ENCODE measurements around the gene TCF19. TPM values are rescaled to one million over a fixed set of nuclear protein-coding genes. Genes with fewer than 3 reads are reported as not detected.

TCF19 gene

DNA sequence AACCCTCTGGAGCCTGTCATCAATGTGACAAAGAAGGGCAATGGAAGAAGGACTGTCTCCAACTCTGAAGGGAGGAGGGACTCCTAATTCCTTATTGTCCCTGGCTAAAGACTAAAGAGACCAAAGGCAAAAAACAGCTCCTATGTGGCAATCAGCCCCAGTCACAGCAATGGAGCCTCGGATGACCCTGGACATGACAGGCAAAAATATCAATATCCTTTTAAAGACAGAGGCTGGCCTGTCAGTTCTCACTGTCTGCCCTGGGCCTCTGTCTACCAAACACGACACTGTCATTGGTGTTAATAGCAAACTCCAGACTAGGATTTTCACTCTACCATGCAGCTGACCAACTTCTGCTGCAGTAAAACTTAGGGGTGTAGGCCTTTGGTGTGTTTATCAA lies 50.1 kb downstream of the TCF19 start:
- no peak overlapping the region for H3K9ac ChIP-seq (ENCODE audit: low read length)
- no peak overlapping the region for H3K23ac ChIP-seq (ENCODE audit: low read length)
- H3K56ac ChIP-seq (ENCODE audit: low read length), result no peak overlapping the region
- H3K4me3 ChIP-seq (ENCODE audit: low read length), result no peak overlapping the region
- no CpG with 5 or more reads among the region's 2 CpGs for WGBS (ENCODE audit: extremely low coverage, insufficient coverage, low lambda C conversion rate)
- H3K27me3 ChIP-seq (ENCODE audit: insufficient read depth, low read length, poor library complexity), result no peaks in the 10 kb centered on the region
- H3K36me3 ChIP-seq (ENCODE audit: control insufficient read depth, insufficient read depth, low read length), result no peaks in the 10 kb centered on the region
- H3K4ac ChIP-seq (ENCODE audit: low read depth, low read length), result no peak overlapping the region
- H2BK15ac ChIP-seq (replicated peaks; ENCODE audit: low read depth), result no peak overlapping the region
- no peaks in the 10 kb centered on the region for H3K4me1 ChIP-seq (ENCODE audit: control insufficient read depth, low read depth, low read length)
- no peaks in the 10 kb centered on the region for H3K79me2 ChIP-seq (ENCODE audit: control insufficient read depth, insufficient read depth, low read length)
- no peak overlapping the region for H2BK120ac ChIP-seq (ENCODE audit: low read depth, low read length)
- H2AK5ac ChIP-seq (ENCODE audit: low read length), result no peak overlapping the region
- H2BK5ac ChIP-seq (ENCODE audit: low read length), result no peak overlapping the region
- no peak overlapping the region for H4K5ac ChIP-seq (ENCODE audit: low read length)
- DNase-seq, result no peak
- no peaks in the 10 kb centered on the region for H3K79me1 ChIP-seq (ENCODE audit: low read length)
- H3K27ac ChIP-seq (ENCODE audit: low read depth, low read length), result no peak overlapping the region
- no peak overlapping the region for H3K4me2 ChIP-seq (ENCODE audit: low read length)
- H3K18ac ChIP-seq (ENCODE audit: low read length), result no peak overlapping the region
- H4K8ac ChIP-seq (ENCODE audit: low read depth, low read length), result no peak overlapping the region

DNA sequence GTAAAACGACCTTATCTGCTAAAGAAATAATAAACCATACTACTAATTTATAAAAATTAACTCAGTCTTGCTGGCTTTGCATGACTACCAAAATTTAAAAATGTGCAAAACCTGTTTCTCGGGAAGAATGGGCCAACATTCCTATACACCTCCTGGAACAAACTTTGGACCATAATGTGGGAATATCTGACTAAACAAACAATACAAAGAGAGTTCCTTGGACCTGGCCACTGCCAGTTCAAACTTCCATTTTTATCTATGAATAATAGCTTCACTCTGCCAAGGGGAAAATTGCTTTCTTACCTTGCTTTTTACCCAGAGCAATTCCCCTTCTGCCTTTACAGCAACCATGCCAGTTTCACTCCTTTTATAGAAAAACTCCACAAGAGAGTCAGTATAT lies 50.7 kb downstream of the TCF19 start:
- Histone ChIP-seq H2BK15ac (replicated peaks; ENCODE audit: low read depth) (no peak overlapping the region), H3K79me2 (ENCODE audit: control insufficient read depth, insufficient read depth, low read length) (no peaks in the 10 kb centered on the region), H3K4ac (ENCODE audit: low read depth, low read length) (no peak overlapping the region), H2BK5ac (ENCODE audit: low read length) (no peak overlapping the region), H3K4me3 (ENCODE audit: low read length) (no peak overlapping the region), H3K18ac (ENCODE audit: low read length) (no peak overlapping the region), H2AK5ac (ENCODE audit: low read length) (no peak overlapping the region), H3K9ac (ENCODE audit: low read length) (no peak overlapping the region), H4K5ac (ENCODE audit: low read length) (no peak overlapping the region), H3K36me3 (ENCODE audit: control insufficient read depth, insufficient read depth, low read length) (no peaks in the 10 kb centered on the region), H3K79me1 (ENCODE audit: low read length) (no peaks in the 10 kb centered on the region), H2BK120ac (ENCODE audit: low read depth, low read length) (no peak overlapping the region), H3K23ac (ENCODE audit: low read length) (no peak overlapping the region), H3K27me3 (ENCODE audit: insufficient read depth, low read length, poor library complexity) (no peaks in the 10 kb centered on the region), H3K4me2 (ENCODE audit: low read length) (no peak overlapping the region), H3K56ac (ENCODE audit: low read length) (no peak overlapping the region), H4K8ac (ENCODE audit: low read depth, low read length) (no peak overlapping the region), H3K4me1 (ENCODE audit: control insufficient read depth, low read depth, low read length) (no peaks in the 10 kb centered on the region), H3K27ac (ENCODE audit: low read depth, low read length) (no peak overlapping the region)
- WGBS (ENCODE audit: extremely low coverage, insufficient coverage, low lambda C conversion rate), result no CpG with 5 or more reads among the region's 2 CpGs
- DNase-seq, result no peak

DNA sequence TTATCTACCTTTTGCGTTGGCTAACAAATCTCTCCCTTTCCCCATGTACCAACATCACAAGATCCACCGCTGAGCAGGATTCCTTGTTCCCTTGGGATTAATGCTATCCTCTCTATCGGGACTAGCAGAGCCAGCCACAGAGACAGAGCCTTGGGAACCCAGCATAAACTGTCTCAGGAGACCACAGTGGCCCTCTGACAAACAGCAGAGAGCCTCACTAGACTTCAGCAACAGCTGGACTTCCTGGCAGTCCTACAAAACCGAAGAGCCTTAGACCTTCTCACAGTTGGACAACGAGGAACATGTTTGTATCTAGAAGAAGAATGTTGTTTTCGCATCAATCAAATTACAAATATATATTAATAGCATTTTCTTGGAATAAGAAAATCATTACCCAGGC lies 51.7 kb downstream of the TCF19 start:
- H3K18ac ChIP-seq (ENCODE audit: low read length), result no peak overlapping the region
- H3K4me1 ChIP-seq (ENCODE audit: control insufficient read depth, low read depth, low read length), result no peaks in the 10 kb centered on the region
- no peak overlapping the region for H3K23ac ChIP-seq (ENCODE audit: low read length)
- H3K36me3 ChIP-seq (ENCODE audit: control insufficient read depth, insufficient read depth, low read length), result no peaks in the 10 kb centered on the region
- no peaks in the 10 kb centered on the region for H3K27me3 ChIP-seq (ENCODE audit: insufficient read depth, low read length, poor library complexity)
- H3K4ac ChIP-seq (ENCODE audit: low read depth, low read length), result no peak overlapping the region
- WGBS (ENCODE audit: extremely low coverage, insufficient coverage, low lambda C conversion rate), result no CpG with 5 or more reads among the region's 6 CpGs
- H4K5ac ChIP-seq (ENCODE audit: low read length), result no peak overlapping the region
- H2AK5ac ChIP-seq (ENCODE audit: low read length), result no peak overlapping the region
- H3K27ac ChIP-seq (ENCODE audit: low read depth, low read length), result no peak overlapping the region
- no peak overlapping the region for H2BK120ac ChIP-seq (ENCODE audit: low read depth, low read length)
- no peak overlapping the region for H3K4me3 ChIP-seq (ENCODE audit: low read length)
- no peaks in the 10 kb centered on the region for H3K79me2 ChIP-seq (ENCODE audit: control insufficient read depth, insufficient read depth, low read length)
- H3K4me2 ChIP-seq (ENCODE audit: low read length), result no peak overlapping the region
- H3K56ac ChIP-seq (ENCODE audit: low read length), result no peak overlapping the region
- H2BK5ac ChIP-seq (ENCODE audit: low read length), result no peak overlapping the region
- H3K9ac ChIP-seq (ENCODE audit: low read length), result no peak overlapping the region
- H2BK15ac ChIP-seq (replicated peaks; ENCODE audit: low read depth), result no peak overlapping the region
- no peak for DNase-seq
- no peak overlapping the region for H4K8ac ChIP-seq (ENCODE audit: low read depth, low read length)
- H3K79me1 ChIP-seq (ENCODE audit: low read length), result no peaks in the 10 kb centered on the region

- DNase-seq, result no peak
- H2BK15ac ChIP-seq (replicated peaks; ENCODE audit: low read depth), result no peak overlapping the region
- no peak overlapping the region for H2AK5ac ChIP-seq (ENCODE audit: low read length)
- H3K4me3 ChIP-seq (ENCODE audit: low read length), result no peak overlapping the region
- no peak overlapping the region for H3K9ac ChIP-seq (ENCODE audit: low read length)
- no CpG with 5 or more reads among the region's 5 CpGs for WGBS (ENCODE audit: extremely low coverage, insufficient coverage, low lambda C conversion rate)
- H3K23ac ChIP-seq (ENCODE audit: low read length), result no peak overlapping the region
- no peak overlapping the region for H2BK5ac ChIP-seq (ENCODE audit: low read length)
- H4K5ac ChIP-seq (ENCODE audit: low read length), result no peak overlapping the region
- no peak overlapping the region for H3K4ac ChIP-seq (ENCODE audit: low read depth, low read length)
- no peaks in the 10 kb centered on the region for H3K79me2 ChIP-seq (ENCODE audit: control insufficient read depth, insufficient read depth, low read length)
- no peak overlapping the region for H3K56ac ChIP-seq (ENCODE audit: low read length)
- no peak overlapping the region for H3K18ac ChIP-seq (ENCODE audit: low read length)
- H3K4me1 ChIP-seq (ENCODE audit: control insufficient read depth, low read depth, low read length), result no peaks in the 10 kb centered on the region
- no peaks in the 10 kb centered on the region for H3K36me3 ChIP-seq (ENCODE audit: control insufficient read depth, insufficient read depth, low read length)
- H3K4me2 ChIP-seq (ENCODE audit: low read length), result no peak overlapping the region
- no peak overlapping the region for H4K8ac ChIP-seq (ENCODE audit: low read depth, low read length)
- no peak overlapping the region for H2BK120ac ChIP-seq (ENCODE audit: low read depth, low read length)
- H3K27ac ChIP-seq (ENCODE audit: low read depth, low read length), result no peak overlapping the region
- H3K79me1 ChIP-seq (ENCODE audit: low read length), result no peaks in the 10 kb centered on the region
- no peaks in the 10 kb centered on the region for H3K27me3 ChIP-seq (ENCODE audit: insufficient read depth, low read length, poor library complexity)
Observed at GRCh38 chr6:31210741-31211532, 52.5 kb downstream of the TCF19 start.

Small RNA genes lying within 50 kb of the gene (small RNA-seq; reads per million reads assigned to genes)
- gene POLR2LP1 (ENCODE audit: insufficient read depth), result not detected

Measured in mesendoderm (in vitro differentiated cells).